SK-N-SH treated with all-trans-retinoic acid at 6 μM for 48 hours (cell line): ENCODE results near the gene GJB5.
"Not testable (repeated sequence)": the region's sequence is repeated elsewhere in the genome, so short reads cannot be mapped to it uniquely, and the experiment has no call there.

Source experiments
- PATZ1 ChIP-seq: fragments of 250-450 bp; sonication (Bioruptor Pico); IDR thresholded peaks from 2 replicates; pipeline ENCODE4 v1.8.0; 2020; ENCODE audit warnings: mild to moderate bottlenecking, moderate library complexity, borderline replicate concordance
- PPARA ChIP-seq: fragments of 250-450 bp; sonication (Bioruptor Pico); IDR thresholded peaks from 2 replicates; pipeline ENCODE4 v1.5.0; 2020; ENCODE audit warnings: mild to moderate bottlenecking, borderline replicate concordance
- RARB ChIP-seq: fragments of 250-450 bp; sonication (Bioruptor Pico); IDR thresholded peaks from 2 replicates; pipeline ENCODE4 v1.8.0; 2021; ENCODE audit warnings: mild to moderate bottlenecking, moderate library complexity
- ZNF70 ChIP-seq: fragments of 450-650 bp; formaldehyde crosslinking; IDR thresholded peaks from 2 replicates; pipeline ENCODE4 v1.5.0; 2020; ENCODE audit warnings: mild to moderate bottlenecking, moderate library complexity

- TF ChIP-seq PATZ1 (CRISPR knock-in tag); ZNF70; PPARA (CRISPR knock-in tag); RARB (CRISPR knock-in tag): not testable (repeated sequence)
Observed at GRCh38 chr1:34737236-34737635, 17.6 kb upstream of the GJB5 start.
